ENCODE measurements around the gene VPS16.

VPS16 gene

DNA sequence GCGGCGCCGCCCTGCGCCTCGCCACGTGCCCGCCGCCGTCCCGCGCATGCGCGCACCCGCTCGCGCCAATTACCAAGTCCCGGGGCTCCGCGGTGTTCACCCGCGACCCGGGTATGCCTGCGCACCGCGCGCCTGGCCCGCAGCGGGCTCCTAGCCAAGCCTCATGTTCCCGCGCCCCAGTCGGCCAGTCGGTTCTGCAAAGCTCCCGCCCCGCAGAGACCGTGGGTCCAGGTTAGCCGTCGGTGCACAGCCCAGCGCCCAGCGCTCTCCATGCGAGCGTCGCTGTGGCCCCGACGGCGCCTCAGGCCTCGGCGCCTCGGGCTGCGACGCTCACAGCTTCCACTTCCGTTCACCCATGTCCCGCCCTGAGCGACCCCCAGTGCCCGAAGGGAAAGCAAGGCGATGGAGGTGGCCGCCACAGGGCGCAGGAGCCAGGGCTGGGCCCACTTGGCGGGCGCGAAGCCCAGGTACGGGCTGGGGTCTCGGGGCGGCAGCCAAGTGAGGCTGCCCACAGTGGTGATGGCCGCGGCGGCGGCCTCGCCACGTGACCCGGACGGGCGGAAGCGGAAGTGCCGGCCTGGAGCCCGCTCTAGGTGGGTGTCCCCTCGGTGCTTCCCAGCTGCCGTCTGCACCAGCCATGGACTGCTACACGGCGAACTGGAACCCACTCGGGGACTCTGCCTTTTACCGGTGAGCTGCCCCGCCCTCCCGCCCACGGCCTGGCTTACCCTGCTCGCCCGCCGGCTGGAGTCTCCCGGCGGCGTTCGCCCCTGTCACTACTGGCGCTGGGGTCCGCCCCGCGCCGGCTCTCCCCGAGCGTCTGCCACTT lies at the start of gene VPS16, which contains the start of gene PCED1A:
Gene VPS16 (plus strand): TSS at position 608 of the 829 bp plus-strand sequence. CDS start 30 bp downstream, at position 638.
Gene PCED1A (minus strand): TSS at position 518 of the 829 bp plus-strand sequence. CDS start 743 bp downstream, outside the sequence.
- peak; percentile 88 for DNase-seq (ENCODE audit: low spot score)

DNA sequence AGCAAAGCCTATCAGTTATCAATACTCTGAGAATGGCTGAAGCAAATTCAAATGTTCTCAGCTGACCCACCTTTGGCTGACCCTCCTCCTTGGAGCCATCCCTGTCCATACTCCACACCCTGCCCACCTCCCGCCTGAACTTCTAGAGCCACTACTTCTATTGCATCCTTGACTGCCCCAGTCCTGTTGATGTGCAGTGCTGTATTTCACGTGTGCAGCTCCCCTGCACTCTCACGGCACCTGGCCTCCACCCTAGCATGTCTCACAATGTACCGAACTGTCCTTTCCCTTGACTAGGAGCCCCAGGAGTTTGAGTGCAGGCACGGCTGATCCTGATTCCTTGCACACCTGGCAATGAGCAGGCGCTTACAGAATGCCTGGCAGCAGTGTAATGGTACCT lies 47.1 kb upstream of the VPS16 start:
- no peak for DNase-seq (ENCODE audit: low spot score)

DNA sequence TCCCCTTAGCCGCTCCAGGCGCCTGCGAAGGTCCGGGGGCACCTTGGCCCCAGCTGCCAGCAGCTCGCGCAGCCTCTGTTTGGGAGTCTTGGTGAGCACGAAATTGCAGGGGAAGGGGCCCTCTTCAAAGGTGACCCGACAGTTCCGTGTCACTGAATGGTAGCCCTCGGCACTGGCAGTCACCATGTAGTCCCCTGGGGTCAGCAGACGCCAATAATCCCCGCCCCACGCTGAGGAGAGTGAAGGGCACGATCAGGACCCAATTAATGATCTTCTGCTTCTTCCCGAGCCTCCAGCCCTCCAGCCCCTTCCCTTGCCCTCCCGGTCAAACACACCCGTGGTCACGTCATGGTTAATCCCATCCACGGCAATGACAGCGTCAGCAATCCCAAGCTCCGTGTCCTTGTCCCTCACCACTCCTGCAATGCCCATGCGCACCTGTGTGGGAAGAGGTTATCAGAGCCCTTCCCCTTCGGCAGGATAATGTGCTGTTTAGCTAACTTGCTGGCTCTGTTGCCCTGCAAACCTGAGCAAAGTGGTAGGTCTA lies 46.3 kb upstream of the VPS16 start:
- DNase-seq (ENCODE audit: low spot score): no peak

DNA sequence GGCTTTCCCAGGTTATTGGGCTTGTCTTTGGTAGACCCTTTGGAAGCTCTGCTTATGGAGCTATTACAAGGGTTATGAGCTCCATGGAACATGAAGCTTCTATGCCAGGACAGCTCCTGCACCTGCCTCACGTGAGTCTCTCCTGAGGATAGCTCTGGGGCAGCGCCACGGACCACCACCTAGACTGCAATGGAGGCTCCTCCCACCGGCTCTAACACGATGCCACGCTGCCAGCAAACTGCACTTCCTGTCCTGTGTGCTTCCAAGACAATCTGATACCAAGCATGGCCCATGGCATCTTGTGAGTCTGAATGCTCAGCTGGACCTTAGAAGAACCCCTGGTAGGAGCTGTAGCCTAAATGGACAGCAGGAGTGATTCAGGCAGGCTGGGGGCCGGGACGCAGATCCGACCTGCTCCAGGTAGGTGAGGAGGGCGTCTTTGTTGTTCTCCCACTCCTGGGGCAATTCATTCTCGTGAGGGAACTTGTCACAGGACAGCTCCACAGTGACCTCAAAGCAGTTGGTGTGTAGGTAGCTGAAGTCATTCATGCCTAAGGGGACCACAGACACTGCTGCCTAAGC lies 45.6 kb upstream of the VPS16 start:
- DNase-seq (ENCODE audit: low spot score): no peak

DNA sequence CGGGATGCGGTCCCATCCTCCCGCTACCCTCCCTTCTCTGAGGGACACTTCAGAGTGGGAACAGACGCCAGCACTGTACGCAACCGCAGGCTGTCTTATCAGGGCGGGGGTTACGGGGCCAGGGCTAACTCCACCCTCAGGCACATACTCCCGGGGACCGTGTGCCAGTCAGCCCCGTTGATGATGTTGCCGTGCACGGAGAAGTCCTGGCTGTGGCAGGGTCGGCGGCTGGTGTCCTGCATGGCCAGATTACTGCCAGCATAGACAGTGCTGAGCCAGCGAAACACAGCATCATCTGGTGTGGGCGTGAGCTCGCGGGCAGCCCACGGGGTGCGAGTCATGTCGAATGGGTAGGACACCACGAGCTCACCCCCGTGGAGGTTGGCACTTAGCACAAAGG lies 45.1 kb upstream of the VPS16 start:
- DNase-seq (ENCODE audit: low spot score): no peak

- no peak for DNase-seq (ENCODE audit: low spot score)
These were observed 44.4 kb upstream of the VPS16 start for GRCh38 chr20:2796011-2796660.

- no peak for DNase-seq (ENCODE audit: low spot score)
These were observed 43.2 kb upstream of the VPS16 start for GRCh38 chr20:2797136-2797983.

DNA sequence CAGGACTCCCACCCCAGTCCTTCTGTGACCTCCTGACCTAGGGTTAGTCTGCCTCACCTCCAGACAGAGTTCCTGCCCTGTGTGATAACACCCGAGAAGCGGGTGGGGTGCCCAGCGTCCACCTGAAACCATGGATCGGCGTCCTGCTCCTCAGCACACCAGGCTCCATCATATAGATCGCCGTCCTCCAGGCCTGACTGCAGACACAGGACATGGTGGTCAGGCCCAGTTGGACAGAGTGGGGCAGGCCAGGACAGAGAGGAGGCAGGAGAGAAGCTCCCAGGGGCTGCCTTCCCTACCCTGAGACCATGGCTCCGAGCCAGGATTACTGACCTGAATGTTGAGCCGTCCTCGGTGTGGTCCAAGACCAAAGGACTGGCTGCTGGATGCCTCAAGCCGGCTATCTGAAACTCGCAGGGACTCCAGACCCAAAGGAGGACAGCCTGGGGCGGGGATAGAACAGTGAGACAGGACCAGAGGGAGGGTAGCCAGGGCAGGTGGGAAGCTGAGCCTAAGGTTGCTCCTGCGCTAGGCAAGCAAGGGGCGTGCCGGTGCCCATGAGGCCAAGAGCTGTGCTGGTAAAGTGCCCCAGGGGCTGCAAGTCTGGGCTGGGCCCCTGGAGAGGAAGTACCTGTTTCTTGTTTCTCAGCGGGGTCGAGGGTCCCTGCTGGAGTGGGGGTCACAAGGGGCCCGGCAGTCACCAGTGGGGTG lies 42.3 kb upstream of the VPS16 start:
- DNase-seq (ENCODE audit: low spot score): no peak

DNA sequence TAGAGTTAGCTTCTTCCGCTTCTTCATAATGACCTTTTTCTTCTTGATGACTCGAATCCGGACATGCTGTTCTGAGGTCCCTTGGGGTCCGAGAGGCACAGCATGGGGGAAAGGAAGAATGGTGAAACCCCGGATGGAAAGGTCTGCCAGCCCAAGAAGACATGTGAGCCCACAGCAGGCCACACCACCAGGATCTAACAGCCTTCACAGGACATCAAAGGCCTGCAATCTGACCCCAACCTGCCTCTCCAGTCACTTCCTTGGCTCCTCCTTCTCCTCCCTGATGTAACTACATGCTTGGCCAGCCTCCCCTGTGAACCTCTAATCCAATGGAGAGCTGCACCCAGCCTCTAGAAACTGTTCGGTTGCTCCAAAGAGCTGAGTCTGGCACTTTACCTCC lies 41.7 kb upstream of the VPS16 start:
- DNase-seq (ENCODE audit: low spot score): peak; percentile 10

- DNase-seq (ENCODE audit: low spot score): no peak
These were observed 41.3 kb upstream of the VPS16 start for GRCh38 chr20:2799271-2799670.

GRCh38 chr20:2799688-2800520 lies 40.6 kb upstream of the VPS16 start:
- DNase-seq (ENCODE audit: low spot score): no peak

GRCh38 chr20:2800521-2801285 lies 39.8 kb upstream of the VPS16 start, which contains the start of gene CPXM1:
TSS of gene CPXM1 (minus strand) at chr20:2800627. CDS start at chr20:2800572, 55 bp downstream.
- DNase-seq (ENCODE audit: low spot score): peak; percentile 14

DNA sequence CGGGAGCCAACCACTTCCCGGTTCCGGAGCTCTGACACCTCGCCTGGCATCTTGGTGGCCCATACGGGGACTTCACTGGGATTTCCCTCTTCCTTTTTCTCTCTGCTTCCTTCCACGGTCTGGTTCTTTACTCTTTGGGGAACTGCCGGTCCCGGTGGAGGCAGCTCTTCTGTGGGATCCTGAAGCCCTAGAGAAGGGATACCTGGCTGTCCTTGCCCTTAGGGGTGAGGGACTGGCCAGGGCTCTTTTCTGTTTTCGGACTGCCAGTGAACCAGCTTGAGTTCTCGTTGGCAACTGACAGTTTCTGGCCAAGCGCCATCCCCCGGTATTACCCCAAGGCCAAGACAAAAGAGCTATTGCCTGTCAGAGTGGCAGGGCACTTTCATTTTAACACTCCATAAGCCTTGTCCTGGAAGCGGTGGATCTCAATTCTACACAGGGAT lies 39.2 kb upstream of the VPS16 start:
- no peak for DNase-seq (ENCODE audit: low spot score)

DNA sequence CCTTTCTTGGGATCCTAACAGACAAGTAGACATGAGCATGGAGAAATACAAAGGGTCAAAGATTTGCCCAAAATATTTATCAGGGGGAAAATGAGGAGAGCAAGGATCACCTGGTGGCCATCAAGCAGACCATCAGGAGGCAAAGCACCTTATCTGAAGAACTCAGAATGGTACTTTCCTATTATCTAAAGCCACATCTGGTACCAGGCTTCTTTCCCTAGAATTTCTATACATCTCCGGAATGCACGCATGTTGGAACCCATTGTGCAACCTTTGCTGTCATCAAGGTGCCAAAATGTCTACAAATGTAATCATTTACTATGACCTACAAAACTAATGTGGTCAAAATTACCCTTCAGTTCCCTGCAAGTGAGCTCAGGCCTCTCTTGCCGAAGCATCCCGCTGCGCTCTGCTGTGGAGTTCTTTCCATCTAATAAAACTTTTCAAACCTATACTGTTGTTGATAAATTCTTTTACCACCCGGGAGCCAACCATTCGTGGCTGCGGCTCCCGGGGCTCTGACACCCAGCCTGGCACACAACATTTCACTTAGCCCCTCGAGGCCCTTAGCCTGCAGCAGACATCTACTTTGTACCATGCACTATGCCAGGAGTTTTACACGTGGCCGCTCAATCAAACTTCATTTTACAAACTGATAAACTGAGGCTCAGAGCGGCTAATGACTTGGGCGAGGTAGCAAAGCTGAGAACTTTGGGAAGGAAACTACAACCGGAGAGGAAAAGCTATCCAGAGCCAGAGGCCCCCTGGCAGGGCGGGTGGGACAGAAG lies 36.3 kb upstream of the VPS16 start:
- no peak for DNase-seq (ENCODE audit: low spot score)

- no peak for DNase-seq (ENCODE audit: low spot score)
These were observed 35.5 kb upstream of the VPS16 start for GRCh38 chr20:2804852-2805688.

- DNase-seq (ENCODE audit: low spot score): peak; percentile 21
These were observed 34.7 kb upstream of the VPS16 start for GRCh38 chr20:2805689-2806350.

DNA sequence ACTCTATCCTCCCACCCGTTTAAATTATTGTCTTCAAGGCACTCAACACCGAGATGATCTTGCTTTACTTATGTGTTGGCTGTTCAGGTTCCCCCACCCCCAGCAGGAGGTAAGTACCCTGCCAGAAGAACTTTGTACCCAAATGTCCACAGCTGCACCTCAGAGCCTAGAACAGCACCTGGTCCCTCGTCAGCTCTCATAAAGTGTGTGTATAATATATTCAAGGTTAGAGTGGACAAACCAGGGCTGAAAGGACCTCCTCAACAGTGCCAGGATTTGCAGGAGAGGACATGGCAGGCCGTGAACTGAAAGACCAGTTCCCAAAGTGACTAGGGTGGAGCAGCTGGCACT lies 34.2 kb upstream of the VPS16 start:
- DNase-seq (ENCODE audit: low spot score): no peak
